HG02678 (cell line): ENCODE results near the gene CCT3.

Source experiments
- ATAC-seq: cut with Tn5 transposase; IDR thresholded peaks from one replicate; pipeline ENCODE4 v1.9.1; 2021; ENCODE audit warnings: mild to moderate bottlenecking, moderate library complexity; ENCODE audit not compliant: unreplicated experiment

Gene CCT3

DNA sequence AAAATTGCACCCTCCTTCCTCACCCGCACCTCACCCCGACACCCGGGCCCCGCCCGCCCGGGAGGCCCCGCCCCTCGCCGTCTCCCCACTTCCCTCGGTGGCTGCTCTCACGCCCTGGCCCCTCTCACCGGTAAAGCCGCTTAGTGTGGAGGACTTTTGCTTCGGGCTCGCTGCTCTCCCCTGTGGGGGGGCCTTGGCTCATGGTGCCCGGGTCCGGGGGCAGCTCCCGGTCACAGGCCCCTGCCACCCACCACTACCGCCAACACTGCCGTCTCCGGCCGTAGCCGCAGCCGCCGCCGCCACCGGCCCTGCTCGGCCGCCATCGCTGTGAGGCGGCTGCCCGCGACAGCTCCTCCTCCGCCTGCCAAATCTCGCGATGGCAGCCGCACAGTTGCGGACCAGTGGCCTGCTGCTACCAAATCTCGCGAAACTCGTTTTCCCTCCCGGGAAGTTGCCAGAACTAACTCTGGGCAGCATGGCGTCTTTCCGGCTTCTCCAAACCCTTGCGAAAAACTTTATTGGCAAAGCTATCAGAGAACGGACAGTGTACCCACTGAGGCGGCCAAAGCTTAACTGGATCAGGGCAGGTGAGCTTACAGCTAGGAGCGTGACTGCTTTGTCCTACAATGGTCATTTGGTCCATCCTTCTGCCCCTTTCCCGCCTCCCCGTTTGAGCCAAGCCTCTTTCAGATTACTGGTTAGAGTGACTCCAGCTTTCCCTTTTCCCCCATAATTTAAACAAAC, 55.4 kb downstream of the CCT3 start, which contains the start of gene SMG5:
TSS of gene SMG5 (minus strand) at position 347 of the 744 bp plus-strand sequence. CDS start at position 202, 145 bp downstream.
- peak; percentile 74 for ATAC-seq

GRCh38 chr1:156281693-156282478, 56.2 kb downstream of the CCT3 start:
- ATAC-seq = no peak

GRCh38 chr1:156281281-156281680, 56.8 kb downstream of the CCT3 start:
- no peak for ATAC-seq

GRCh38 chr1:156279837-156280236, 58.3 kb downstream of the CCT3 start:
- no peak for ATAC-seq

DNA sequence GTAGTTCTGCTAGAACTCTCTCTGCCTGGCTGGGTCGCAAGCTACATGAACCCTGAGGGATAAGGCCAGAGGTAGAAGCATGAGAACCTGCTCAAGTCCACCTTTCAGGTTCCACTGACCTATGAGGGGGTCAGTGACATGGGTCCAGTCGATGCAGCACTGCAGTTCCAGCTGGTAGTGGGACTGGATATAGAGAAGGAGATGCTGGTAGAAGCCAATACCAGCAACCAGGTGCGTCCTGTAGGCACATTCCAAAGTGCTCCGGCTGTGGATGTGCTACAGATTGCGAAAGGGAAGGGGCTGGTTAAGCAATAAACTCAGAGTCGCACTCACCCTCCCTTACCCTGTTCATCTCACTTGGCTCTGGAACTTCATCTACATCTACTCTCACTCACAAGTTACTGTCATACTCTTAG, 61.1 kb downstream of the CCT3 start:
- ATAC-seq = no peak

- ATAC-seq = no peak
These were observed 61.6 kb downstream of the CCT3 start for GRCh38 chr1:156276532-156276931.

DNA sequence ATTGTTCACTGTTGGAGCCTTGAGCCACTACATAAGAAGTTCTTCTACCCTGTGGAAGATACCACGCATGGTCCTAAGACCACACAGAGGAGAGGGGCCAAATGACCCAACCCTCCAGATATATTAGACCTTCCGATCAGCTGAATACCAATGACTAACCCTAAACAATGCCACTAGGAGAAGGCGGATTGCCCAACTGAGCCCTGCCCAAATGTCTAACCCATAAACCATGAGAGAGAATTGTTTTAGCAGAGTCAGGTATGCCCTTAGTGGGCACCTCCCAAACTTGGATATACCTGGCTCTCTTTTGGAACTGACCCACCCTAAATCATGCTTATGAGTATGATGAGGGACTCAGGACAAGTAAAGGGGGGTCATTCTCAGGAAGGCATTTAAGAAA, 67.8 kb downstream of the CCT3 start:
- no peak for ATAC-seq

DNA sequence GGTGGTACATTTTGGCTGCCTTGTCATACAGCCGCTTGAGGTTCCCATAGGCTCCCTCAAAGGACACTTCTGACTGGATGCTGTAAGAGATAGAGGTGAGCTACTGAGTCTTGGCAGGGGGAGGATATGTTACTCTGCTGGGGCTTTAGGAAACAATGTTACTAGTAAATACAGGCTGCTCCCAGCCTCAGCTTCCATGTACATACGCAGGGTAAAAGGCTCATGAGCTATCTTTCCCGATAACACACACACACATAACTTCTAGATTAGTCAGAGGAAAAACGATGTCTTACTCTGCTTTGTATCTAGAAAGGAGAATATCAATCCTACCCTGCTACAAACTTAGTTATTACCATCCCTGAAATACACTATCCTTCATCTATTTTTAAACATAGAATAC, 69.8 kb downstream of the CCT3 start:
- no peak for ATAC-seq

DNA sequence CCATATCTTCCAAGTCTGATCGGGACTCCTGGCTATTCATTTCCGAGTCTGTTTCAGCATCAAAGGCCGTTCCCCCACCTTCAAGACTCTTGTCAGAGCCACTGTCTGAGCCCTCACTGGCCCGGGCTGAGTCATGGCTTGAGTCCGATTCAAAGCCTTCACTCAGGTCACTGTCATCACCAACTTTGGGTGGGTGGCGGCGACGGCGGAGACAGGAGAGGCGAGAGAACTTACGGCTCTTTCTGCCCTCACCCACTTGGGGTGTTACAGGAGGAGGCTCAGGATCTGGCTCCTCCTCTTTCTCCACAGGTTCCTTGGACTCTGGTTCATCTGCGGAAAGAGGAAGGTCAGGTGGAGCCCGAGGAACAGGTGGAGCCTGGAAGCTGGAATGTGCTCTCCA, 72.0 kb downstream of the CCT3 start:
- ATAC-seq = no peak

- no peak for ATAC-seq
These were observed 74.8 kb downstream of the CCT3 start for GRCh38 chr1:156263288-156263655.

DNA sequence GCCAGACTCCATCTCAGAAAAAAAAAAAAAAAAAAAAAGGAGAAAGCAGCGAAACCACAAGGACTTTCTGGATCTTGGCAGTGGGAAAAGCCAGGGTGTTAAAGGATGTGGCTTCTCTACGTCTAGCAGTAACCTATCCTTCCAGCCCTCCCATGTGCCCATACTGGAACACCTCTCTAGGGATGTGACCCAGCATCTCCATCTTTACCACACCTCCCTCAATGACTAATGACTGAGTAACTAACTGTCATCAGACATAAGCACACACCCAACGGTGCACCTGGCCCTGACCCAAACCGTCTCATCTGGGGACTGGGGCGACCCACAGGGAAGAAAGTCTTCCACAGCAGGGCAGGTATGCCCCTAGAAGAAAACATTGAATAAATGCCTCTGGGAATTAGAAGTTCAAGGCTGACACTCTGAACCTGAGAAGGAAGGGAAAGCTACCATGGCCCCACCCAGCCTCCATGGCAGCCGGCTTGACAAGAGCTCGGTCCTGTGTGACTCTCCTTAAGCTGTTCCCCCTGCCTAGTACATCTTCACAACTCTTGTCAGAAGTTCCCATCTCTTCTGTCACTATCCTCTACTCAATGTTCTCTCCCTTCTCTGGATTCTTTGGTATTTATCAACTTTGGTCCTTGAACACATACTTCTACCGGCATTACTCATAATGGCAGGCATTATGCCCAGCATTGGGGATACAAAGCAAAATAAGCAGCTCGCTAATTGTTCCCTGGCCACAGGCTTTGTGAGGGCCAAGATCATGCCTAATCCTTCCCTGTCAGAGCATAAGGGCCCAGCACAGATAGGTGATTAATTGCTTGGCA, 75.4 kb downstream of the CCT3 start:
- no peak for ATAC-seq

DNA sequence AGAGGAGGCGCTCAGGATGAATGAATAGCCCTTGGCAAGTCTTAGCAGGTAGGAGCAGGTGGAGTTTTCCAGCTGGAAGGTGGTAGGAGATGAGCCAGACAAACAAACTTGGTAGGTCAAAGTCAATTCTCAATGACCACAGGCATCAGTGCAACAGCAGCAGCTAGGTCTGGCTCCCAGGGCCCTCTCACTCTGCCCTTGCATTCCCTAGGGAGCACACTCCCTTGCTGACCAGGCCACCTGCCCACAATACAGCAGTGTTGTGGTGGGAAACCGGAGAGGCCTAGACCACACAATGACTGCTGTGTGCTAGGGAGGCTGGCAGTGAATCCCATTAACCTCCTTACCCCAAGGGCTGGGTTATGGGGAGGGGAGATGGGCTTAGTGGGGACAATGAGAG, 77.2 kb downstream of the CCT3 start:
- ATAC-seq = no peak

DNA sequence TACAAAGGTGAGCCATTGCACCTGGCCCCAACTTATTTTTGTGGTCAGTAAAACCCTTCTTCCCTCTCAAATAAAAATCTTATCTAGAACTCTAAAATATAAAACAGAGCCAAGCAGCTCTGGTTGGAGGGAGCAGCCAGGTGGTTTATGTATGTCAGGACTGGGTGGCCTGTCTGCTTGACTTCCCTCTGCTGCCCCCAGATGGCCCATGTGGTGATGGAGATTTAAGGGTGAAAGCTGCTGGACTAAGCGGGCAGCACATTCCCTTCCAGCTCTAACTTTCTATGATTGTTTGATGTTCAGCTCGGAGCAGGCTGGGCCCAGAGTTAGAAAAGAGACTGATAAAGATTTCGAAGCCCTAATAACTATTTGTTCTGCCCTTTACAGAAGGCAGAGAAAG, 78.3 kb downstream of the CCT3 start:
- ATAC-seq = no peak
